Peyer's patch (tissue), 4 donors: ENCODE results near the gene NTPCR.

Source experiments
- CTCF ChIP-seq, 6 experiments: fragments of 450-650 bp in 4 of 6; fragments of 200-600 bp in 2 of 6; sonication (generic) in 1 of 6; IDR thresholded peaks; one replicate each; pipeline ENCODE4 v1.5.1; 2017 to 2019; ENCODE audit warnings: antibody characterized with exemption in 6 of 6, mild to moderate bottlenecking in 3 of 6, moderate library complexity in 1 of 6
- POLR2A ChIP-seq, 2 donors: fragments of 450-650 bp; IDR thresholded peaks; one replicate each; pipeline ENCODE4 v1.5.1; 2017; ENCODE audit warnings: antibody characterized with exemption in 2 of 2, mild to moderate bottlenecking in 2 of 2, moderate library complexity in 2 of 2

- TF ChIP-seq CTCF (IDR thresholded peaks at IDR 0.05), result no peak
- TF ChIP-seq POLR2A (IDR thresholded peaks at IDR 0.05), result no peak
Observed at GRCh38 chr1:233004451-233004850, 54.0 kb downstream of the NTPCR start.
